CD4-positive, alpha-beta T cell treated with Interleukin-2 at 100 ng/mL for 4 hours (primary cell): ENCODE results near the gene KANSL1.

Source experiments
- DNase-seq: peaks from one replicate; pipeline ENCODE4 v3.0.0-alpha.2; 2020; ENCODE audit warnings: low spot score

KANSL1 gene

GRCh38 chr17:46140645-46141197 lies 52.5 kb downstream of the KANSL1 start:
- DNase-seq = no peak

DNA sequence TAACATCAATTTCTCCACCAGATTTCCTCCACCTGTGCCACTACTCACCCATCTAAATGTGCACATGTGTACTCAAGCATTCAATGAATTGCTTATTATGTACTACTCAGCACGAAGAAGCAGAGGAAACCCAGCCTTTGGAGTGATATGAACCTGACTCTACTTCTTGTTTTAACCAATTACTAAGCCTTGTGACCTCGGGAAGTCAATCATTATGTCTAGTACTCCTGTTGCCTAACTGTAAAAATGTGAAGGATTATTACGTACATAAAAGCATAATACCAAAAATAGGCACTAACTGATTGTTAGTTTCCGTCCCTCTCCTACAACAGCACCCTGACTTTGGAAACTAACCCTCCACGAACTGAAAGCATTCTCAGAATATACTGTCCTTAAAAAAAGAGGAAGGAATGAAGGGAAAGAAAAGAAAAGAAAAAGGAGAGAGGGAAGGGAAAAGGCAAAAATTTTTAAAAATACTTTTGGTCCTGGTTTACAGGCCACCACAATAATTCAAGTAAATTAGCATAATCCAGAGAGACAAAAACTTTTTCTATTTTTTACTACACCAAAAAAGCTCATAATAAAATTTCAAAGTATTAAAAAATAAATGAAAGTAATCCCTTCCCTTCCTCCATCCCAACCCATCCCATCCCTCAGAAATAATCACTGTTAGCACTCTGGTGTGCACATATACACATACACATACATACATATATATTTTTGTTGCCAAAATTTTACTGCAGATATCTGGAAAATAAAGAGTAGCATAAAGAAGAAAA lies 53.6 kb downstream of the KANSL1 start:
- no peak for DNase-seq

DNA sequence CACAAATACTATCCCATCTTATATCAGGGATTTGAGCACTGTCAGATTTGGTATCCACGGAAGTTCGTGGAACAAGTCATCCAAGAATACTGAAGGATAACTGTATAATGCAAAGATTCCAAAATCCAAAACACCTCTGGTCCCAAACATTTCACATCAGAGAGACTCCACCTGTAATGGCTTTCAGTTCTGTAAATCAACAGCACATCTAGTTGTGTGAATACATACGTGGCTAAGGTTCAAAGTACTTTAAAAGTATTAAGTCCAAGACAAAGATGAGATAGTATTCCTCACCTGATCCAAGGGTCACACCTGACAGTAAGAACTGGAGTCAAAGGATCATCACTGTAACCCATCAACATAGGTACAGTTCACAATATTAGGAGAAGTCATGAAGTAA lies 54.8 kb downstream of the KANSL1 start:
- no peak for DNase-seq

GRCh38 chr17:46136820-46137219 lies 56.4 kb downstream of the KANSL1 start:
- DNase-seq = no peak

- DNase-seq = no peak
Measured at GRCh38 chr17:46135879-46136563, 57.2 kb downstream of the KANSL1 start.

DNA sequence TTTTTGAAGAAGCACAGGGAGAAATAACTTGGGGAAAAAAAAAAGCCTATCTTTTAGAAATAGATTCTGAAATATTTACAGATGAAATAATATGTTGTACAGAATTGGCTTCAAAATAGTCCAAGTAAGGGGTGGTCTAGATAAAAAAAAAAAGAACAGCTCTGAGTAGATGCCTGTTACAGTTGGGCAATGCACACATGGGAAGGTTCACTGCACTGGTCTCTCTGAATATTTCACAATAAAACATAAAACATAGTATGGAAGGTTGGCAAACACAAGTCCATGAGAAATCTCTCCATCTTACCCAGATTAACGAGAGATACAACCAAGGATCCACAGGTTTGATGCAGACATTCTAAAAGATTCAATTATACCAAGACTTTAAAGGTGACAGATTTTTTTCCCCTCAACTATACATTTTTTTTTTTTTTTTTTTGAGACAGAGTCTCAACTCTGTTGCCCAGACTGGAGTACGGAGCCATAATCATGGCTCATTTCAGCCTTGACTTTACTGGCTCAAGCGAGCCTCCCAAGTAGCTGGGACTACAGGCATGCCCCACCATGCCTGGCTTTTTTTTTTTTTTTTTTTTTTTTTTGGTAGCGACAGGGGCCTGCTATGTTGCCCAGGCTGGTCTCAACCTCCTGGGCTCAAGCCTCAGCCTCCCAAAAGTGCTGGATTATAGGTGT lies 58.0 kb downstream of the KANSL1 start:
- DNase-seq = no peak

GRCh38 chr17:46129302-46129701 lies 63.9 kb downstream of the KANSL1 start:
- no peak for DNase-seq

- no peak for DNase-seq
Measured at GRCh38 chr17:46128453-46128852, 64.8 kb downstream of the KANSL1 start.

DNA sequence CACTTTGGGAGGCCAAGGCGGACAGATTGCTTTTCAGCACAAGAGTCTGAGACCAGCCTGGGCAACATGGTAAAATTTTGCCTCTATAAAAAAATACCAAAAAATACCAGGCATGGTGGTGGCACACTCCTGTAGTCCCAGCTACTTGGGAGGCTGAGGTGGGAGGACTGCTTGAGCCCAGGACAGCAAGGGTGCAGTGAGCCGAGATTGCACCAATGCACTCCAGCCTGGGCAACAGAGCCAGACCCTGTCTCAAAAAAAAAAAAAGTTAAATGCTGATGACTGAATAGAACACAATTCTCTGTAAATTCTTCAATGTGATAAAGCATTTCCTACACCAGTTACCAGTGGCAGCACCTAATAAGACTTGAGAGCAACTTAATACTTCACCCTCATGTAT lies 65.7 kb downstream of the KANSL1 start:
- no peak for DNase-seq

DNA sequence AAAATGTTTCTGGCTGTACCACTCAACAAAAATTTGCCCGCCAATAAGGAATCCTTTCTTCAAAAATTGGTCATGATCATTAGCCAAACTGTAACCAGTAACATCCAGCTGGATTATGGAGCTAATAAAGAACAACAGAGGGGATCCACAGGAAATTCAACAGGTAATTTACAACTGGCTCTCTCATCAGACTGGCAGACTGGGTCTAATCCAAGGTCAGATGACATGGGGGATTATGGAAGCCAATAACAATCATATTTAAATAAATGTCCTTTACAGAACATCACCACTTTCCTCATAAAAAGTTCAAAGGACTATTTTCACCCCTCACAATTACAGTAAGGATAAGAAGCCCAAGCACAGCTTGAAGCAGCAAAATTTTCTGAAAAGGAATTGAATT lies 66.4 kb downstream of the KANSL1 start:
- DNase-seq = no peak

- no peak for DNase-seq
Measured at GRCh38 chr17:46125831-46126230, 67.4 kb downstream of the KANSL1 start.

DNA sequence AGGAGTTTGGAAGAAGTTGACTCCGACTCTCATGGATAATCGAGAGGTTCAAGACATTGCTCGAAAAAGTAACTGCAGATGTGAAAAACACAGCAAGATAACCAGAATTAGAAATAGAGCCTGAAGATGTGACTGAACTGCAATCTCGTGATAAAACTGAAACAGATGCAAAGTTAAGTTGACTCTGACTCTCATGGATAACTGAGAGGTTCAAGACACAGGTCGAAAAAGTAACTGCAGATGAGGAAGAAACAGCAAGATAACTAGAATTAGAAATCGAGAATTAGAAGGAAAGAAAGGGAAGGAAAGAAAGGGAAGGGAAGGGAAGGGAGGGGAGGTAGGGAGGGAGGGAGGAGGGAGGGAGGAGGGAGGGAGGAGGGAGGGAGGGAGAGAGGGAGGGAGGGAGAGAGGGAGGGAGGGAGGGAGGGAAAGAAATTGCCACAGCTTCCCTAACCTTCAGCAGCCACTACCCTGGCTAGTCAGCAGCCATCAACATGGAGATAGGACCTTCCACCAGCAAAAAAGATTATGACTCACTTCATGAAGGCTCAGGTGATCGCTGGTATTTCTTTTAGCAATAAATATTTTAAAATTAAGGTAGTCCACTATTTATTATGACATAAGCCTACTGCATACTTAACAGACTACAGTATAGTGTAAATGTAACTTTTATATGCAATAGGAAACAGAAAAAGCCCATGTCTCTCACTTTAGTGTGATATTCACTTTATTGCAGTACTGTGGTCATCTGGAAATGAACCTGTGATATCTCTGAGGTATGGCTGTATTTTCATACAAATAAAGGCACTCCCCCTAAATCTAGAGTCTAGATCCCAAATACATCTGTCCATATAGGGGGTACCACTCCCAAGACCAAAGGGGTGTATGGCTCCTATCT lies 68.3 kb downstream of the KANSL1 start:
- DNase-seq = no peak

- DNase-seq = no peak
Measured at GRCh38 chr17:46123607-46124006, 69.6 kb downstream of the KANSL1 start.

DNA sequence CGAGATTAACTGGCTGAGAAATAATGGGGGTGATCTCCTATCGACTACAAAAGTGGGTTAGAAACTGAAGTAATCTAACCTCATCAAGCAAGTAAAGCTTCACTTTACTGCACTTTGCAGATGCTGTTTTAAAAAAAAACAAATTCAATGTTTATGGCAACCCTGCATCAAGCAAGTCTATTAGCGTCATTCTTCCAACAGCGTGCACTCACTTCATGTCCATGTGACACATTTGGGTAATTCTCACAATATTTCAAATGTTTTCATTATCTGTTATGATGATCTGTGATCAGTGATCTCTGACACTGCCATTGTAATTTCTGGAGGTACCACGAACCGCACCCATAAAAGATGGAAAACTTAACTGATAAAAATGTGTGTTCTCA lies 70.8 kb downstream of the KANSL1 start:
- DNase-seq = no peak

DNA sequence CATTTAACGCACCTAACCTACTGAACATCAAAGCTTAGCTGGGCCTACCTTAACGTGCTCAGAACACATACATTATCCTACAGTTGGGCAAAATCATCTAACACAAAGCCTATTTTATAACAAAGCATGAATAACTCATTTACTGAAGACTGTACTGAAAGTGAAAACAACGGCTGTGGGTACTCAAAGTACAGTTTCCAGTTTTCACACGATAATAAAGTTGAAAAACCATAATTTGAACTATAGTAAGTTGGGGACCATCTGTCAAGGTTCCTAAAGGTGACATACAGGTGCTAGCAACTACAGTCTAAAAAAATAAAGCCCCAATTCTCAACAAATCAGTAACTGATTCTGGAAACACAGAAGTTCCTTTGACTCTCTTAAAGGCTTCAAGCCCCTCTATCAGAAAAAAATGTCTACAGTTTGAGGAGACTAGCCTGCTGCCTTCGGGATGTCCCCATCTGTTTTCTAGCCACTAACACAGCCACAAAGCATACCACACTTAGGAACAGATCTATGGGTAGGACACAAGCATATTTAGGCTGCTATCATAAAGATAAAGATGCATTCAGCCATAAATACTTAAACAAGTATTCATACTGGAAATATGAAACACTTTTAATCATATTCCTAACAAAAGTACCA lies 71.3 kb downstream of the KANSL1 start:
- no peak for DNase-seq

DNA sequence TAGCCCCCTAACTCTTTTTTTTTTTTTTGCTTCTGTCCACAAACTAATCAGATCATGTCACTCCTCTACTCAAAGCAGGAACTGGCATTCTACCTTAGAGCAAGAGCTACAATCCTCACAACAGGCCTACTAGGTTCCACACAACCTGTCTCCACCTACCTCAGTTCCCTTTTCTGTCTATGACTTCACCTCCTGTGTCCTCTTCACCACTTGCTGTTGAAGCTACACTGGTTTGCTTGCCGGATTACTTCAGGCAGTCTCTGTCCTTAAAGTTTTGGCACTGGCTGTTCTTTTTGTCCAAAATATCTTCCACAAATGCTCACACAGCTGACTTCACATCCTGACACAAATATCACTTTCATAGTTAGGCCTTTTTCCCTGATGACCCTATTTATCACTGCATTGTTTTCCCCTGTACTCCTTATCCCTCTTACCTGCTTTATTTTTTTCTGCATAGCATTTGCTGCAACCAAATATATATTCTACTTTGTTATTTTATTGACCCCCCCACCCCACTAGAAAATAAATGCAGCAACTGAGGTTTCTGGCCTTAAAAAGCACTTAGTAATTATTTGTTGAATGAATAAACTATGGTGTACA lies 72.0 kb downstream of the KANSL1 start:
- no peak for DNase-seq

DNA sequence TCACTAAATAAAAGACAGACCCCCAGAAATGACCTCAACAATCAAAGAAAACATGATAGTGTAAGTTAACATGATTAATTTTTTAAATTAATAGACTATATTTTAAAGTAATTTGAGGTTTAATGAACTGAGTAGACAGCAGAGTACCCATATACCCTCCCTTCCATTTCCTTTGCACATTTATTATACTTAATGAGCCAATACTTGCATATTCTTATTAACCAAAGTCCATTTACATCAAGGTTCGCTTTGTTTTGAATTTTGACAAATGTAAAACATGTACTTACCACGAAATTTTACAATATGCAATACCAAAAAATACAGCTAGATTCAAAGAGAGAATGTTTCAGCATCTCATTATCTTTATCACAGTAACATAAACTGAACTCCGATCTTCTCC lies 72.7 kb downstream of the KANSL1 start:
- no peak for DNase-seq

DNA sequence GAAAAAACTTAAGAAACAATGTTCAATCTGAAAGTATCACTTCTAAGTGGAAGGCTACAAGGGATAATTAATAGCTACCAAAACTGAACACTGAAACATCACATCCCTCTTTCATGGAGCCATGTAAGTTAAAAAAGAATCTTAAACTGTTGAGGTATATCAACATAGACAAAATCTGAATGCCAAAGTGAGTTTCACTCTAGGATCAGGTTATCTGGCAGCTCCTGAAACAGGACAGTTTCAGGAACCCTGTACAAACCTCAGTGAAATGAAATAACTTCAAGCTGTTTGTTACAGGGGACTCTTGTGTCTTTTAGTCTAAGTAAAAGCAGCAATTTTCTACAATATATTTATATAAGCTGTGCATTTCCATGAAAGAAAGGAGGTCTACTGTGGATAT lies 73.2 kb downstream of the KANSL1 start:
- no peak for DNase-seq

- no peak for DNase-seq
Measured at GRCh38 chr17:46118964-46119363, 74.3 kb downstream of the KANSL1 start.

GRCh38 chr17:46117850-46118696 lies 75.2 kb downstream of the KANSL1 start:
- no peak for DNase-seq
